Activated naive CD4-positive, alpha-beta T cell treated with Interleukin-2 at 50 U/mL for 16 hours (primary cell): ENCODE results near the gene ADSL.

Experiments
- DNase-seq: peaks from one replicate; pipeline ENCODE4 v3.0.0-alpha.2; 2020

The ADSL gene

GRCh38 chr22:40420341-40421081 is 74.2 kb downstream of the ADSL start:
- no peak for DNase-seq

DNA sequence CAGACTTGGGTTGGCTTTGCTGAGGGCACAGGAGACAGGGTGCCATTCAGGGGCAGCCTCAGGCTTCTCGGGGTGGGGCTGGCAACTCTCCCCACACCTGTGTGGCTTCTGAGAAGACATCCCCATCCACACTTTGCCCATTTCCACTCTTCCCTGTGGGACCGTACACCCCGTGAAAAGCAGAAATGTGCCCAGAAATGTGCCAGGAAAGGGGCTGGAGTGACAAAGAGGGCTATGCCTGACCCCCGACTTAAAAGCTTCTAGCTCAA is 74.7 kb downstream of the ADSL start:
- DNase-seq: no peak

- DNase-seq: no peak
Measured at GRCh38 chr22:40421941-40422340, 75.6 kb downstream of the ADSL start.

GRCh38 chr22:40422558-40423309 is 76.4 kb downstream of the ADSL start:
- no peak for DNase-seq

DNA sequence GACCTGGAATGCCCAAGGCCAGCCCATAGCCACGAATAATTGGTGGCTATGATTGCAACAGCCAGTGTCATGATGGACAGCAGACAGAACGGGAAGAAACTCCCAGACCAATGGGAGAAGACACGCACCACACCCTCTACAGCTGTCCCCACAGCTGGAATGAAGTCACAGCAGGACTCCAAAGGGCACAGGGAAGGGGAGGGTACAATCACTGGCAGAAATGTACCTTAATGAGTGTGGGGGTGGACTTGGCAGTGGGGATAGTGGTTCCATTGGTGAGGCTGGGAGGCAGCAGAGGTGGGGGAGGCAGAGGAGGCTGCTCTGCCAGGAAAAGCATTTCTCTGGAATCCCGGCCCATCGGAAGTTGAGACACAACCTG is 77.0 kb downstream of the ADSL start:
- DNase-seq: no peak

DNA sequence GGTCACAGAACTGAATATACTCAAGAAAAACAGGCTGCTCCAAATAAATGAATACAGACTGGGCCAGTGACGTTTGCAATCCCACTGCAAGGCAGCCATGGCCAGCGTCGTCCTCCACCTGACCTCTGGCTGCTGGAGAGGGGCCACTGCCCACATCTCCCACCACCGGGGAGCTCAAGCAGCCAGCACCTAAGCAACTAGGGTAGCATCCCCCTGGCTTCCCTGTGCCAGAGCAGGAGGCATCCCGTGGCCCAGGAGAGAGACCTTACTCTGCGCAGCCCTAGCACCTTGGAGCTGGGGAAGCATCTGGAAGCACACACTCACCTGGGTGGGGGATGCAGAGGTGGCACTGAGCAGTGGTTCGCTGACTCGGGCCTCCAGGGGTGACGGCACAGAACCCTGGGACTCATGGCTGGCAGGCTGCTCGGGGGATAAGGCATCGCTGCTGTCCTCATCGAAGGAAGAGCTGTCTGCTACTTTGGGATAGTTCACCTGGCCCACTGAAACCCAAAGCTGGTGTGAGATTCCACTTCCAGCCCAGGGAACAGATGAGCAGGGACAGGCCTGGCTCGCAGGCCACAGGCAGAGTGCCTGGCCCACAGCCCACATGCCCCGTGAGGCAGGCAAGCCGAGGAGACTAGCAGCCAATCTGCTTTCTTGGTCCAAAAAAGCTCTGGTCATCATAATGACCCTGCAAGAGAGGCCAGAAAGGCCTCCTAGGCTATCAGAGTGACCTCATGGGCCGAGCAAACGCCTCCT is 77.8 kb downstream of the ADSL start:
- no peak for DNase-seq

GRCh38 chr22:40425082-40425481 is 78.8 kb downstream of the ADSL start:
- DNase-seq: no peak

- DNase-seq: no peak
Measured at GRCh38 chr22:40426594-40427333, 80.5 kb downstream of the ADSL start.

- DNase-seq: no peak
Measured at GRCh38 chr22:40428796-40429195, 82.5 kb downstream of the ADSL start.

GRCh38 chr22:40429481-40429880 is 83.2 kb downstream of the ADSL start:
- no peak for DNase-seq

GRCh38 chr22:40430991-40431390 is 84.7 kb downstream of the ADSL start:
- no peak for DNase-seq

- no peak for DNase-seq
Measured at GRCh38 chr22:40432157-40432556, 85.9 kb downstream of the ADSL start.

DNA sequence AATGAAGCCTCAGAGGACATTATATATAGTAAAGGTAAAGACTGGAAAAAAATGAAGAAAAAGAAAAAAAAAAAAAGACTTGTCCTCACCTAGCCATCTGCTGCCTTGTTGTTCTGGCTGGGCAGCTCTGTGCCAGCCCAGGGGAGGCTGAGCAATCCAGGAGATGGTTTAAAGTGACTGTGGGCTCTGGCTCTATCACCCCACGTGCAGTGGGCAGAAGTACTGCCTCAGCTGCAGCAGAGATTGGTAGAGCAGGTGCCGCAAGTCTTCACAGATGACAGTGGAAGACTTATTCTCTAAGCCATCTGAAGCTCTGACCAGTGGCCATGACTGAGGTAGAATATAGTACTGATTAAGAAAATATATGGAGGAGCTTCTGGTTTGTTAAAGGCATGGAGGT is 86.3 kb downstream of the ADSL start:
- no peak for DNase-seq

DNA sequence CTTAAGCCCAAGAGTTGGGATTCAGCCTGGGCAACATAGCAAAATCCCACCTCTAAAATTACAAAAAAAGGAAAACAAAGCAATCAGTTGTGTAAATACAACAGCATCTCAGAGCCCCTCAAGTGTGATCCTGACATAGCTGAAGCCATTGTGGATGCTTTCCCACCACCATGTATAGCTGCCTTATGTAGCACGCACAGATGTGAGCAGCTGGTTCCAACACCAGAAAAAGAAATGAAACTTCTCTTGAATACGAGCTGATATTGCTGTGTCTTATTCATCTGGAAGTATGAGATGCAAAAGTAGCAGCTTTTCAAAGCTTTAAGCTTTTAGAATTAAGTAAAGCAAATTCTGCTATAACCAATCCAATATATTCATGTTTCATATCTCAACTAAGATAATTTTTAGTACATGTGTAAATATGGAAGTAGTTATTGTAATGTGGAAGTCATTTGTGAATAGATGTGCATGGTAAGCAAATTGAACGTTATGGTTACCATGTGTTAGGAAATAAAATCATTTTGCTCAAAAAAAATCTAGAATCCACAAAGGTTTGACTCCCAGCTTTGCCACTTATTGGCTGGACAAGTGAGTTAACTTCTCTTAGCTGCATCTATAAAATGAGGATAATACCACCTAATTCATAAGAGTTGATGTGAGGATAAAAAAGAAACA is 87.3 kb downstream of the ADSL start:
- DNase-seq: no peak

GRCh38 chr22:40434106-40434505 is 87.8 kb downstream of the ADSL start:
- DNase-seq: no peak

DNA sequence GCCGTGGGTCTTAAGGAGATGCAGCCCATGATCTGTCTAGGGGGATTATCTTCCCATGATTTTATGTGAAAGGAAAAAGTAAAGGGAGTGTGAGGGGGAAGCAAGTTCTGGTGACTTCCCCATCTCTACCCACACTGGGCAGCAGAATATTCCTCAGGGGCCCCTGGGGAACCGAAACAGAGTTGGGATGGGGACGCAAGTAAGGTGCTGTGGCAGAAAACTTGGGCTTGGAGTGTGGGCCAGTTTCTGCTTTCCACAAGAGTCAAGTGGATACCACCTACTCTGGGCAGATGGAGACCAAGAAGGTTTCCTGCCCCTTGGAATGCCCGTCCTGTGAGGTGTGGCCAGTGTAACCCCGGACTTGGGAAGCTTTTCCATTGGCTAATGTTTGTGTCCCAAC is 88.4 kb downstream of the ADSL start:
- DNase-seq: no peak

- DNase-seq: no peak
Measured at GRCh38 chr22:40436505-40437431, 90.5 kb downstream of the ADSL start.
